ENCODE measurements around the gene ZNF311. TPM values are rescaled to one million over a fixed set of nuclear protein-coding genes. Genes with fewer than 3 reads are reported as not detected.

ZNF311 gene
- total and polyA plus RNA-seq, 2 of the 13 experiments (the other 11 are each of a cell fraction or from before 2014, with no cell fraction given) = not detected

DNA sequence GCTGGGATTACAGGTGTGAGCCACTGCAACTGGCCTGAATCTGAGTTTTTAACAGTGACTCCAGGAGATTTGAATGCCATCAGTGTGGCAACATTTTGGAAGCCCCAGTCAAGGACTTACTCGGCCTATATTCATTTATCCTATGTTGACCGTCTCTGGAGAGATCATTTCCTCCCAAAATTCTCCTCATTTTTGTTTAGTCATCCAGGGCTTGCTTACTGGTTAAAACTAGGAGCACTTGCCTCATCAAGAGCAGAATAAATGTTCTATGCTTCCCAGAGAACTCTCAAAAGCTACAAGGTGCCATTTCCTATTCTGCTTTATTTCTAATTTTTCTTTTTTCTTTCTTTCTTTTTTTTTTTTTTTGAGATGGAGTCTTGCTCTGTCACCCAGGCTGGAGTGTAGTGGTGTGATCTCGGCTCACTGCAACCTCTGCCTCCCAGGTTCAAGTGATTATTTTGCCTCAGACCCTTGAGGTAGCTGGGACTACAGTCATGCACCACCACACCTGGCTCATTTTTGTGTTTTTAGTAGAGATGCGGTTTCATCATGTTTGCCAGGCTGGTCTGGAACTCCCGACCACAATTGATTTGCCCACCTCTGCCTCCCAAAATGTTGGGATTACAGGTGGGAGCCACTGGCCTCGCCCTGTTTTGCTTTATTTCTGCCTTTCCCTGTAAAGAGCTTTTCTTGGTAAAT is 57.9 kb downstream of the ZNF311 start:
- peak overlapping the region; percentile 58 for H3K4me2 ChIP-seq (ENCODE audit: low read depth, low read length)
- H2AFZ ChIP-seq (ENCODE audit: low read length) = no peak overlapping the region
- H3K4me1 ChIP-seq (ENCODE audit: insufficient read depth, low read length) = peaks cover 73% of the 10 kb centered on the region
- ChIA-PET CTCF (ENCODE audit: low intra/inter-chr PET ratio, low total read pairs) (no interaction called here), POLR2A (interaction anchor here (1.1 to 2.6 kb wide), 4 partner anchors 24 to 81 kb away, joined by 5 to 17 read pairs (median 10); partner anchors contain the start of gene TRIM27)
- TF ChIP-seq CCDC6 (CRISPR knock-in tag; IDR thresholded peaks at IDR 0.05) = no peak
- WGBS (ENCODE audit: low lambda C conversion rate) = 66% methylated on average over 6 of the region's 6 CpGs
- DNase-seq (ENCODE audit: low spot score) = no peak
- intact Hi-C loops (cut with micrococcal nuclease; ENCODE audit: unreplicated experiment) (no loop called here), in situ Hi-C loops (cut with HindIII; ENCODE audit: extremely low pct_ligation_motif_present, low pct_unique_long_range_greater_than_20kb) (no loop called here)
- no peaks in the 10 kb centered on the region for H4K20me1 ChIP-seq (ENCODE audit: insufficient read depth, low read length)
- no peaks in the 10 kb centered on the region for H3K9me3 ChIP-seq (ENCODE audit: low read length)
- H3K4me3 ChIP-seq (replicated peaks in 1 of 3; ENCODE audit: insufficient read depth in 1 of 3, low read depth in 2 of 3, low read length in 3 of 3) = peak overlapping the region in 1 of 3 experiments; percentile 23; a peak in 1 of 6 replicates
- no peaks in the 10 kb centered on the region for H3K36me3 ChIP-seq (replicated peaks in 1 of 2; ENCODE audit: control insufficient read depth in 1 of 2, insufficient read depth in 2 of 2, low read length in 2 of 2)
- H3K27ac ChIP-seq (ENCODE audit: extremely low read length, insufficient read depth, low read length) = peak overlapping the region; percentile 54
- H3K9ac ChIP-seq (ENCODE audit: insufficient read depth, low read depth, low read length) = 0 out of 2 replicates have a peak overlapping the region, but pooled peaks have one; percentile 52
- no peaks in the 10 kb centered on the region for H3K79me2 ChIP-seq (ENCODE audit: insufficient read depth, low read length)
- BruUV-seq (replicated peaks) = no TSS peak
- no peak for FAIRE-seq
- peaks cover 0 to 3% of the 10 kb centered on the region in 2 experiments; a peak in 1 of 5 replicates for H3K27me3 ChIP-seq (ENCODE audit: control insufficient read depth in 1 of 2, insufficient read depth in 2 of 2, low read length in 2 of 2)
- no peak for ATAC-seq

DNA sequence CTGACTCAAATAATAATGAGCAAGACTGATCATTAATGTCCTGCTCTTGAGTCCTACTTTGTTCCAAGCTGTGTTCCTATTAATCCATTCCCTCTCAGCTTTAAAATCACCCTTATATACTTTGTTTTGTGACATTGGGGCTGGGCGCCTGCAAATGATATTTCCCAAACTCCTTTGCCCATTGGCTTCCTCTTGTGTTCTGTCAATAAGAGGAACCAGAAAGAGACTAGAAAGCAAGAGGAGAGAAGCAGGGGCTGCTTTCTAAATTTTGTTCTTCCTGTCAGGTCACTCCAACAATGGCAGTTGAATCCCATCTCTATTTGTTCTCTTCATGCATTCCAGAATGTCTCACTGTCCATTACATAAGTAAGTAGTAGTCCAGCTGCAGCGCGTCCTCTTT is 59.8 kb downstream of the ZNF311 start:
- Histone ChIP-seq H3K4me3 (replicated peaks in 1 of 3; ENCODE audit: insufficient read depth in 1 of 3, low read depth in 2 of 3, low read length in 3 of 3) (no peak overlapping the region), H3K9ac (ENCODE audit: insufficient read depth, low read depth, low read length) (no peak overlapping the region), H3K4me2 (ENCODE audit: low read depth, low read length) (no peak overlapping the region), H4K20me1 (ENCODE audit: insufficient read depth, low read length) (no peaks in the 10 kb centered on the region), H3K27ac (ENCODE audit: extremely low read length, insufficient read depth, low read length) (no peak overlapping the region), H3K79me2 (ENCODE audit: insufficient read depth, low read length) (no peaks in the 10 kb centered on the region), H3K4me1 (ENCODE audit: insufficient read depth, low read length) (peaks cover 66% of the 10 kb centered on the region), H3K36me3 (replicated peaks in 1 of 2; ENCODE audit: control insufficient read depth in 1 of 2, insufficient read depth in 2 of 2, low read length in 2 of 2) (no peaks in the 10 kb centered on the region), H2AFZ (ENCODE audit: low read length) (no peak overlapping the region), H3K27me3 (ENCODE audit: control insufficient read depth in 1 of 2, insufficient read depth in 2 of 2, low read length in 2 of 2) (peaks cover 0 to 7% of the 10 kb centered on the region in 2 experiments; a peak in 1 of 5 replicates), H3K9me3 (ENCODE audit: low read length) (no peaks in the 10 kb centered on the region)
- TF ChIP-seq LRRFIP1 (CRISPR knock-in tag; conservative IDR thresholded peaks at IDR 0.05) = no peak
- no peak for TF ChIP-seq ZNF792 (CRISPR knock-in tag; IDR thresholded peaks at IDR 0.05)
- TF ChIP-seq, protein P1, sequence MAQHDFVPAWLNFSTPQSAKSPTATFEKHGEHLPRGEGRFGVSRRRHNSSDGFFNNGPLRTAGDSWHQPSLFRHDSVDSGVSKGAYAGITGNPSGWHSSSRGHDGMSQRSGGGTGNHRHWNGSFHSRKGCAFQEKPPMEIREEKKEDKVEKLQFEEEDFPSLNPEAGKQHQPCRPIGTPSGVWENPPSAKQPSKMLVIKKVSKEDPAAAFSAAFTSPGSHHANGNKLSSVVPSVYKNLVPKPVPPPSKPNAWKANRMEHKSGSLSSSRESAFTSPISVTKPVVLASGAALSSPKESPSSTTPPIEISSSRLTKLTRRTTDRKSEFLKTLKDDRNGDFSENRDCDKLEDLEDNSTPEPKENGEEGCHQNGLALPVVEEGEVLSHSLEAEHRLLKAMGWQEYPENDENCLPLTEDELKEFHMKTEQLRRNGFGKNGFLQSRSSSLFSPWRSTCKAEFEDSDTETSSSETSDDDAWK (CRISPR knock-in tag; IDR thresholded peaks at IDR 0.05) = no peak
- no peak for TF ChIP-seq ZIK1 (CRISPR knock-in tag; IDR thresholded peaks at IDR 0.05; ENCODE audit: borderline replicate concordance, low read depth)
- CTCF ChIA-PET (ENCODE audit: low intra/inter-chr PET ratio, low total read pairs) = no interaction called here
- intact Hi-C loops (cut with micrococcal nuclease; ENCODE audit: unreplicated experiment) (no loop called here), in situ Hi-C loops (cut with HindIII; ENCODE audit: extremely low pct_ligation_motif_present, low pct_unique_long_range_greater_than_20kb) (no loop called here)
- POLR2A ChIA-PET = no interaction called here
- no peak for DNase-seq (ENCODE audit: low spot score)
- 95% methylated on average over 3 of the region's 3 CpGs for WGBS (ENCODE audit: low lambda C conversion rate)
- no peak for ATAC-seq
- FAIRE-seq = no peak
- BruUV-seq (replicated peaks) = no TSS peak
